Mesenchymal stem cell (in vitro differentiated cells and primary cell): ENCODE measurements around the gene SPTLC2.
A peak's percentile ranks its signal among the peaks of the same experiment; 100 is the strongest.

ENCODE experiments used
- DNase-seq: peaks from one replicate; pipeline ENCODE4 v3.0.0-alpha.2; 2013
- H2AFZ ChIP-seq: one replicate; pipeline ENCODE4 v1.6.1; 2013; ENCODE audit warnings: low read depth, mild to moderate bottlenecking, control low read depth, inconsistent platforms, low read length, moderate library complexity
- H2AK5ac ChIP-seq: 2 replicates; pipeline ENCODE4 v1.6.1; 2013; ENCODE audit warnings: low read length, moderate library complexity, mild to moderate bottlenecking, inconsistent platforms; ENCODE audit not compliant: severe bottlenecking
- H2BK120ac ChIP-seq: one replicate; pipeline ENCODE4 v1.6.1; 2013; ENCODE audit warnings: low read depth, mild to moderate bottlenecking, inconsistent platforms, low read length, moderate library complexity
- H2BK12ac ChIP-seq, 2 experiments: one replicate each; pipeline ENCODE4 v1.6.1; 2013; ENCODE audit warnings: inconsistent platforms in 2 of 2, low read length in 2 of 2, mild to moderate bottlenecking in 2 of 2, moderate library complexity in 2 of 2, control low read depth in 1 of 2
- H2BK15ac ChIP-seq: one replicate; pipeline ENCODE4 v1.6.1; 2013; ENCODE audit warnings: mild to moderate bottlenecking, low read depth, inconsistent platforms; ENCODE audit not compliant: poor library complexity, severe bottlenecking
- H2BK5ac ChIP-seq: 2 replicates; pipeline ENCODE4 v1.6.1; 2013; ENCODE audit warnings: low read depth, mild to moderate bottlenecking, low read length, control low read depth, inconsistent platforms; ENCODE audit not compliant: poor library complexity, severe bottlenecking
- H3K14ac ChIP-seq, 2 experiments: one replicate each; pipeline ENCODE4 v1.6.1; 2013; ENCODE audit warnings: inconsistent platforms in 2 of 2, low read length in 2 of 2, control low read depth in 1 of 2, mild to moderate bottlenecking in 1 of 2, moderate library complexity in 1 of 2
- H3K18ac ChIP-seq, 2 experiments: one replicate each; pipeline ENCODE4 v1.6.1; 2013; ENCODE audit warnings: inconsistent platforms in 2 of 2, low read length in 2 of 2, control low read depth in 1 of 2, low read depth in 1 of 2, mild to moderate bottlenecking in 1 of 2
- H3K23ac ChIP-seq, 2 experiments: one replicate each; pipeline ENCODE4 v1.6.1; 2013; ENCODE audit warnings: inconsistent platforms in 2 of 2, low read length in 2 of 2, mild to moderate bottlenecking in 2 of 2, moderate library complexity in 2 of 2, control low read depth in 1 of 2
- H3K27ac ChIP-seq: 2 replicates; pipeline ENCODE4 v1.5.1; 2013; ENCODE audit warnings: mild to moderate bottlenecking, moderate library complexity, low read length, control low read depth, inconsistent platforms; ENCODE audit not compliant: poor library complexity, severe bottlenecking
- H3K27me3 ChIP-seq, 2 experiments: 2 replicates each; pipeline versions ENCODE4 v1.6.1 to v1.7.0; 2013; ENCODE audit warnings: low read length in 2 of 2, mild to moderate bottlenecking in 2 of 2, moderate library complexity in 2 of 2, control low read depth in 1 of 2, inconsistent platforms in 1 of 2; ENCODE audit not compliant: control insufficient read depth in 1 of 2, insufficient read depth in 1 of 2
- H3K36me3 ChIP-seq, 2 experiments: 2 replicates each; pipeline versions ENCODE4 v1.6.1 to v1.7.0; 2013; ENCODE audit warnings: low read length in 2 of 2, control low read depth in 1 of 2, inconsistent platforms in 1 of 2, low read depth in 1 of 2, mild to moderate bottlenecking in 1 of 2; ENCODE audit not compliant: insufficient read depth in 2 of 2, control insufficient read depth in 1 of 2
- H3K4ac ChIP-seq, 2 experiments: one replicate each; pipeline ENCODE4 v1.6.1; 2013; ENCODE audit warnings: inconsistent platforms in 2 of 2, low read length in 2 of 2, mild to moderate bottlenecking in 2 of 2, moderate library complexity in 2 of 2, control low read depth in 1 of 2, low read depth in 1 of 2
- H3K4me1 ChIP-seq: 2 replicates; pipeline ENCODE4 v1.6.1; 2013; ENCODE audit warnings: low read depth, low read length, control low read depth; ENCODE audit not compliant: control insufficient read depth, insufficient read depth
- H3K4me2 ChIP-seq: 2 replicates; pipeline ENCODE4 v1.6.1; 2013; ENCODE audit warnings: low read length, mild to moderate bottlenecking, inconsistent platforms; ENCODE audit not compliant: poor library complexity, severe bottlenecking
- H3K4me3 ChIP-seq, 2 experiments: 2 replicates each; pipeline versions ENCODE4 v1.5.1 to v1.7.0; 2013; ENCODE audit warnings: low read length in 2 of 2, mild to moderate bottlenecking in 2 of 2, control low read depth in 1 of 2, low read depth in 1 of 2; ENCODE audit not compliant: insufficient read depth in 1 of 2
- H3K79me1 ChIP-seq: replicated peaks from 2 replicates; pipeline ENCODE4 v1.6.1; 2013; ENCODE audit warnings: mild to moderate bottlenecking, control low read depth, low read length, inconsistent platforms; ENCODE audit not compliant: poor library complexity, severe bottlenecking
- H3K9ac ChIP-seq: 2 replicates; pipeline ENCODE4 v1.7.0; 2013; ENCODE audit warnings: mild to moderate bottlenecking, low read length, moderate library complexity
- H3K9me3 ChIP-seq: 2 replicates; pipeline ENCODE4 v1.7.0; 2013; ENCODE audit warnings: mild to moderate bottlenecking, low read length; ENCODE audit not compliant: control insufficient read depth
- H4K8ac ChIP-seq: one replicate; pipeline ENCODE4 v1.6.1; 2013; ENCODE audit warnings: inconsistent platforms, mild to moderate bottlenecking, low read length, moderate library complexity
- H4K91ac ChIP-seq: one replicate; pipeline ENCODE4 v1.6.1; 2013; ENCODE audit warnings: mild to moderate bottlenecking, low read length, inconsistent platforms
- WGBS: methylation state at CpG from one replicate; pipeline ENCODE4 v1.1.7; 2013; ENCODE audit warnings: mixed read lengths; 5-methylcytosine and 5-hydroxymethylcytosine counted together

The SPTLC2 gene

DNA sequence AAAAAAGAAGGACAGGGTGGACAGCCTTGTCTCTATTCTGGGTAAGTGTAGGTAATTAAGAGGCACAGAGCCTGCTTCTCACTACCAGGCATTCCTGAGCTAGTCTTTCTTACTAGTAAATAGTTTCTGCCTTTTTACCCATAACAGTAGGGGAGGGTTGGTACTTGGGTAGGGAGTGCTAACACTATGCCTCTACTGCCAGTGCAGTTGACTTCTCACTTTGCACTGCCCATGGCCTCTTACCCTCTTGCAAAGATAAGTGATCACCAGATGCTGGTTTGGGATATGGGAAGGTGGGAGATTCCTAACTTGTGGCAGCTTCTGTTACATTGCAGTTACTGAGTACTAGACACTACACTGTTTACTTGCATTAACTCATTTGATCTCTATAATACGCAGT, 146.9 kb downstream of the SPTLC2 start:
- Histone ChIP-seq H3K4me3 (no peak overlapping the region), H3K9me3 (no peaks in the 10 kb centered on the region), H4K91ac (no peak overlapping the region), H3K27me3 (peaks cover 14 to 18% of the 10 kb centered on the region in 2 experiments), H3K14ac (no peak overlapping the region), H3K9ac (no peak overlapping the region), H3K27ac (no peak overlapping the region), H2AK5ac (peak overlapping the region; percentile 43), H2BK5ac (no peak overlapping the region), H3K18ac (no peak overlapping the region), H2BK15ac (no peak overlapping the region), H2AFZ (no peak overlapping the region), H3K4me1 (peaks cover 2% of the 10 kb centered on the region), H3K36me3 (peaks cover 28 to 49% of the 10 kb centered on the region in 2 experiments), H2BK12ac (no peak overlapping the region), H3K79me1 (peaks cover 5% of the 10 kb centered on the region), H4K8ac (no peak overlapping the region), H3K23ac (no peak overlapping the region), H2BK120ac (no peak overlapping the region), H3K4ac (no peak overlapping the region), H3K4me2 (no peak overlapping the region)
- DNase-seq, result no peak
- WGBS, result 100% methylated on average over 1 of the region's 1 CpG

DNA sequence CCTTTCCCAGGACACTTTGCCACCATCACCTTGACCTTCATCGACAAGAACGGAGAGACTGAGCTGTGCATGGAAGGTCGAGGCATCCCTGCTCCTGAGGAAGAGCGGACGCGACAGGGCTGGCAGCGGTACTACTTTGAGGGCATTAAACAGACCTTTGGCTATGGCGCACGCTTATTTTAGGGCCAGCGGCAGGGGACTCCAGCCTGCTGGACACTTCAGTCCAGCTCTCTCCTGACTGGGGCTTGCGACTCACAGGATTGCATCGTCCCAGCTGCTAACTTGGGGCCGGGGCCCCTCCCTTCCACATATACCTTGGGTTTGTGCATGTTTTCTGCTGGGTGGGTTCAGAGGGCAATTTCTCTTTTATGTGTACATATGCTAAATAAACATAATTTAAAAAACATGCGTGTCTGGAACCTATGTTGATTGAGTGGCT, 147.4 kb downstream of the SPTLC2 start:
- peaks cover 2% of the 10 kb centered on the region for H3K4me1 ChIP-seq
- H3K79me1 ChIP-seq, result peaks cover 9% of the 10 kb centered on the region
- H2BK15ac ChIP-seq, result no peak overlapping the region
- H3K27ac ChIP-seq, result no peak overlapping the region
- H2AFZ ChIP-seq, result no peak overlapping the region
- no peak overlapping the region for H3K4me2 ChIP-seq
- no peak overlapping the region for H3K14ac ChIP-seq
- no peak overlapping the region for H3K4me3 ChIP-seq
- H3K23ac ChIP-seq, result no peak overlapping the region
- no peak overlapping the region for H4K91ac ChIP-seq
- DNase-seq, result no peak
- H2BK12ac ChIP-seq, result no peak overlapping the region
- H2BK5ac ChIP-seq, result no peak overlapping the region
- 90% methylated on average over 12 of the region's 14 CpGs for WGBS
- no peaks in the 10 kb centered on the region for H3K9me3 ChIP-seq
- peaks cover 31 to 54% of the 10 kb centered on the region in 2 experiments for H3K36me3 ChIP-seq
- no peak overlapping the region for H3K18ac ChIP-seq
- H2BK120ac ChIP-seq, result no peak overlapping the region
- H4K8ac ChIP-seq, result no peak overlapping the region
- no peak overlapping the region for H3K9ac ChIP-seq
- peaks cover 10 to 14% of the 10 kb centered on the region in 2 experiments for H3K27me3 ChIP-seq
- H2AK5ac ChIP-seq, result no peak overlapping the region
- H3K4ac ChIP-seq, result no peak overlapping the region

DNA sequence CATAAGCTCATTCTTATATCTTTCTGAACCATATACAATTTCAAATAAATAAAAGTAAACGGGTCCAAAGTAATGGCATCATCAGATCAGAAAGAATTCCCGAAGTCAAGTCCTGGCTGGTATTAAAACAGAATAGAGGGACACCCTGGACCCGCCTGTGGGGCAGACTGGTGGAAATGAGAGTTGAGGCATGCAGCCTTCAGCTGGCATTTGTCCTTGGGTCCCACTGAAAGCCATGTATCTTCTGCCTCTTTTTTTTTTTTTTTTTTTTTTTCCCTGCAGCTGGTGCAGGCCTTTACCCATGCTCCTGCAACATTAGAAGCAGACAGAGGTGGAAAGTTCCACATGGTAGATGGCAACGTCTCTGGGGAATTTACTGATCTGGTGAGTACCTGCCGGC, 148.6 kb downstream of the SPTLC2 start:
- H2BK5ac ChIP-seq, result no peak overlapping the region
- H3K9me3 ChIP-seq, result no peaks in the 10 kb centered on the region
- no peak overlapping the region for H3K27ac ChIP-seq
- no peak overlapping the region for H3K18ac ChIP-seq
- peaks cover 42 to 67% of the 10 kb centered on the region in 2 experiments for H3K36me3 ChIP-seq
- H2BK120ac ChIP-seq, result no peak overlapping the region
- H3K27me3 ChIP-seq, result peaks cover 4 to 5% of the 10 kb centered on the region in 2 experiments
- no peak overlapping the region for H4K91ac ChIP-seq
- H3K4me3 ChIP-seq, result no peak overlapping the region
- H3K23ac ChIP-seq, result no peak overlapping the region
- H3K14ac ChIP-seq, result no peak overlapping the region
- H3K4ac ChIP-seq, result no peak overlapping the region
- no peak overlapping the region for H4K8ac ChIP-seq
- WGBS, result 98% methylated on average over 4 of the region's 5 CpGs
- DNase-seq, result no peak
- H2BK12ac ChIP-seq, result no peak overlapping the region
- no peak overlapping the region for H2AK5ac ChIP-seq
- H3K9ac ChIP-seq, result no peak overlapping the region
- no peak overlapping the region for H2BK15ac ChIP-seq
- H3K4me1 ChIP-seq, result peaks cover 2% of the 10 kb centered on the region
- H3K79me1 ChIP-seq, result peaks cover 13% of the 10 kb centered on the region
- no peak overlapping the region for H2AFZ ChIP-seq
- H3K4me2 ChIP-seq, result no peak overlapping the region

DNA sequence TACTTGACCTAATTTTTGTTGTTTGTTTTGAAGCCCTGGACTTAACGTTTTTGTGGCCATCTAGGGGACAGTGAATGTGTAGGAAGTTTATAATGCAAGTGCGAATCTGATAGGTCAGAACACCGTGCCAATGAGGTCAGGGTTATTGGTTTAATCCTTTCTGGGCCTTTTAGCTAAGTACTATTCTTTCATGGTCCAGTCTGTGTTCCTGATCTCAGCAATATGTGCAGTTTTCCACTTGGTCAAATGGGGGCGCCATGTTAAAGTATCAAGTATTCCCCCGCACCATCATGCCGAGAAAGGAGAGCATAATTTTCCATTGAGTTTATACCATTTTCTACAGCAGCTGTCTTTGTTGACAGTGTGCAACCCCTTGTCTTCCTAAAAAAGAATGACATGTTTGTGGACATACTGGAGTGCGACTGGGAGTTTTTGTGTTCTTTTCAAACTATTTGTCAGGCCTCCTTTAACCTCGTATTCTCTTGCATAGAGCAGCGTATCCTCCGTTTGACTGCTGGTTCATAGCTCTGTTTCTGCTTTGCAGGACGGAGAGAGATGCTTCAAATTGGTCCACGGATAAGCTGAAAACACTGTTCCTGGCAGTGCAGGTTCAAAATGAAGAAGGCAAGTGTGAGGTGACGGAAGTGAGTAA, 157.2 kb downstream of the SPTLC2 start:
- no peak overlapping the region for H3K4ac ChIP-seq
- no peak overlapping the region for H3K27ac ChIP-seq
- no peak overlapping the region for H3K23ac ChIP-seq
- 54% methylated on average over 13 of the region's 13 CpGs for WGBS
- H3K18ac ChIP-seq, result no peak overlapping the region
- peaks cover 22% of the 10 kb centered on the region for H3K79me1 ChIP-seq
- H2AFZ ChIP-seq, result no peak overlapping the region
- H3K36me3 ChIP-seq, result peaks cover 25 to 43% of the 10 kb centered on the region in 2 experiments
- no peaks in the 10 kb centered on the region for H3K27me3 ChIP-seq
- no peak overlapping the region for H2BK15ac ChIP-seq
- peaks cover 2% of the 10 kb centered on the region for H3K4me1 ChIP-seq
- H4K8ac ChIP-seq, result no peak overlapping the region
- no peak overlapping the region for H4K91ac ChIP-seq
- no peak overlapping the region for H2BK5ac ChIP-seq
- H3K4me2 ChIP-seq, result peak overlapping the region; percentile 73
- H3K14ac ChIP-seq, result no peak overlapping the region
- no peaks in the 10 kb centered on the region for H3K9me3 ChIP-seq
- no peak overlapping the region for H2AK5ac ChIP-seq
- DNase-seq, result peak; percentile 84
- no peak overlapping the region for H2BK120ac ChIP-seq
- H3K9ac ChIP-seq, result peak overlapping the region; percentile 91
- peak overlapping the region in 1 of 2 experiments; percentile 92 for H3K4me3 ChIP-seq
- H2BK12ac ChIP-seq, result no peak overlapping the region
